SK-N-MC (cell line): Measurements from ENCODE around the gene LRRIQ3.

Source experiments
- EZH2 ChIP-seq: fragments of 200-600 bp; sonication (generic); IDR thresholded peaks from one replicate; pipeline ENCODE4 v1.6.1; 2017; ENCODE audit warnings: antibody characterized with exemption
- FOXP2 ChIP-seq: optimal IDR thresholded peaks from 2 replicates; pipeline ENCODE3; 2011; ENCODE audit warnings: mild to moderate bottlenecking, moderate library complexity; ENCODE audit not compliant: insufficient read depth; ENCODE audit errors: extremely low read length, control extremely low read depth
- POLR2AphosphoS5 ChIP-seq: IDR thresholded peaks from 2 replicates; pipeline ENCODE4 v1.6.1; 2012; ENCODE audit warnings: mild to moderate bottlenecking, low read depth, low read length, borderline replicate concordance

DNA sequence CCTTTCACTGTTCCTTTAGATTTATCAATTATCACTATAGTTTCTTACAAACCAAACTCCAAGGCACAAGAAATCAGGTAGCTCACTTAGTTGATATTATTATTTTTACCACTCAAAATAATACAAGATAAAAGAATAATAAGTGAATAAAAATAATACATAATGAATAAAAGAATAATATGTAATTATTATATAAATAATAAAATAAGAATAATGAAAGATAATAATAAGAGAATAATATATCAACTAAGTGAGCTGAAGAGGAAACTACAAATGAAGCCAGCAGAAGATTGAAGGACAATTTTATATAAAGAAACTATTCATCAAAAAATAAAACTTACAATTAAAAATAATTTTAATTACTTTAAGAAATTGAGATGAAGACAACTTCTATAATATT is 90.6 kb downstream of the LRRIQ3 start:
- TF ChIP-seq POLR2AphosphoS5 (no peak), EZH2 (no peak), FOXP2 (no peak)
